G401 (cell line): ENCODE results near the gene COL27A1. TPM values are rescaled to one million over a fixed set of nuclear protein-coding genes. Genes with fewer than 3 reads are reported as not detected.

ENCODE experiments used
- DNase-seq: peaks from one replicate; pipeline ENCODE4 v3.0.0-alpha.2; 2015; ENCODE audit warnings: low spot score
- in situ Hi-C: cut with HindIII; loops from 2 replicates; pipeline ENCODE4 v1.10.0; 2016; ENCODE audit warnings: low sequenced_read_pairs, mixed read lengths
- total RNA-seq: library from RNA; depleted of rRNA; stranded (reverse); fragments of >200 nt; shearing (Covaris generic); gene quantifications from 2 replicates; pipeline ENCODE4 v1.2.3, GENCODE V29; 2014

Gene COL27A1
- total RNA-seq, 1 experiment from 2014 or later: 2.8 TPM

DNA sequence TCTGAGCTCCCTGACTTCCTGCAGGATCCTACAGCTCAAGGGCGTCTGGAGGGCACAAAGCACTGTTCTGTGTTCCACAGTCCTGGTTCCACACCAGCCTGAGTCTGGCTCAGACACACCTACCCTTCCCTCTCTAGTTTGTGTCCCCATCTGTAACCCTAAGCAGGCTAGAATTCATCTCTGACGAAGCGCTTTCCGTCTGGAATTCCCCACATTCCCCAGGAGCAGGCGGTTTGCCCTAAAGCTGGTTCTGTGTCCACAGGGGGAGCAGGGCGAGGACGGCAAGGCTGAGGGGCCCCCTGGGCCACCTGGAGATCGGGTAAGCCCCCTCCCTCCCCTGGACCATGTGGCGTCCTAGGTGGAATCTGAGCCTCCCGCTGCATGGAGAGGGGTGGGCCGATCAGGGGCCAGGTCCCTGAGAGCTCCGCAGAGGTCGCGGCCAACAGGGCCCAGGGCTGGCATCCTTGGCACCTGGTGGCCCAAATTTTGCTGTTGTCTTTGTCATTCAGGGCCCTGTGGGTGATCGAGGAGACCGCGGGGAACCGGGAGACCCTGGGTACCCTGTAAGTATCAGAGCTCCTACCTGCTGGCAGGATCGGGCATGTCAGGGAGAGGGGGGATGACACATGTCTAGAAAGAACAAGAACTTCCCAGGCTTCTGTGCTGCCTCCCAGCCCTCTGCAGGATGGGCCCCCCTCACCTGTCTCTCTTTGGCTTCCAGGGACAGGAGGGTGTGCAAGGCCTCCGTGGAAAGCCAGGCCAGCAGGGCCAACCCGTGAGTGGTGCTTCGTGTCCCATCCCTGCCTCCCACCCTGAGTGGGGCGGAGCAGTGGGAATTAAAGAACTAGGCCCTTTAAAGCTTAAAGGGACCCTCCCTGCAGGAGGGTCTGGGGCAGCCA, 133.1 kb downstream of the COL27A1 start:
- no peak for DNase-seq
- in situ Hi-C loops: no loop called here

DNA sequence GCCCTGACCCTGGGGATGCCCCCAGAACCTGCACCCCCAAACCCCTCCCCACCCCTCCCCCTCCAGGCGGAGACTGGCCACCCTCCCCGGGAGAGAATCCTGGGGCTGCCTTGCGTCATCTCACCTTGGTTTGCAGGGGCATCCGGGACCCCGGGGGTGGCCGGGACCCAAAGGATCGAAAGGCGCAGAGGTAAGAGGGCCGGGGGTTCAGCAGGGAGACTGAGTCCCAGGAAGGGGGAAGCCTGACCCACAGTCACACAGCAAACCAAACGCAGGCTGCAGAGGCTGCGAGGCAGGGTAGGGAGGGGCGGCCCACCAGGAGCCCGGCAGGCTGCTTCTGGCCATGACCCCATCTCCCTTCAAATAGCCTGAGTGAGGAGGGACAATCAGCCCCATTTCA, 133.8 kb downstream of the COL27A1 start:
- in situ Hi-C loops: no loop called here

DNA sequence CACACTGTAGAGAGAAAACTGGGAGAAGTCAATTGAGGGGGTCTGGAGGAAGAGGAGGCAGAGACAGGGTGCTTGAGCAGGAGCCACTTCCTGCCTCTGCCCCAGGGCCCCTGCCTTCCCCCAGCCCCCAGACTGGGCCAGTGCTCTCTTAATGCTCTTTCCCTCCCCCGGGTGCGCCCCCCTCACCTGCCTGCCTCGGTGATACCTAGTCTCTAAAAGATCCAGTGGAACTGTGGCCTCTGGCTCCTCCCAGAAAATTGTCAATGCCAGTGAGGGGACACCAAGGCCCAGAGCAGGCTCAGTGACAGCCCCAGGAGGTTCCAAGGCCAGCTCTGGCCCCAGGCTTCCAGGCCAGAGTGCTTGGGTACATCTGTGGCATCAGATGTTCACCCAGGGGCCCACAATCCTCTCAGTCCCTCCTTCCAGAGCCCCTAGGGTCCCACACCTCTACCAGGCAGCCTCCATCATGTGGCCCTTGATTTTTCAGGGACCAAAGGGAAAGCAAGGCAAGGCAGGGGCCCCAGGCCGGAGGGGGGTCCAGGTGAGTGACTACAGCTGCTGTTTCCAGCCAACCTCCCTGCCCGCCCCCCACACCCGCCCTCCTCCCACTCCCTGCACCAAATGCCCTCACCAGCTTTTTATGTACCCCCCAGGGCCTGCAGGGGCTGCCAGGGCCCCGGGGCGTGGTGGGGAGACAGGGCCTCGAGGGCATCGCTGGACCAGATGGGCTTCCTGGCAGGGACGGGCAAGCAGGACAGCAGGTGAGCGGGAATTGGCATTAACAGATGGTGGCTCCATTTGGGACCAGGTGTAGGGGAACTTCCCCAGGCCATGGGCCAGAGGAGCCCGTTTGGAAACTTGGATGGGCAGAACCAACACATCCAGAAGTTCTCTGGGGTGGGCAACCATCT, 134.5 kb downstream of the COL27A1 start:
- in situ Hi-C loops: no loop called here

More for the DNA sequence above, 133.8 kb downstream of the COL27A1 start:
- no peak for DNase-seq

DNA sequence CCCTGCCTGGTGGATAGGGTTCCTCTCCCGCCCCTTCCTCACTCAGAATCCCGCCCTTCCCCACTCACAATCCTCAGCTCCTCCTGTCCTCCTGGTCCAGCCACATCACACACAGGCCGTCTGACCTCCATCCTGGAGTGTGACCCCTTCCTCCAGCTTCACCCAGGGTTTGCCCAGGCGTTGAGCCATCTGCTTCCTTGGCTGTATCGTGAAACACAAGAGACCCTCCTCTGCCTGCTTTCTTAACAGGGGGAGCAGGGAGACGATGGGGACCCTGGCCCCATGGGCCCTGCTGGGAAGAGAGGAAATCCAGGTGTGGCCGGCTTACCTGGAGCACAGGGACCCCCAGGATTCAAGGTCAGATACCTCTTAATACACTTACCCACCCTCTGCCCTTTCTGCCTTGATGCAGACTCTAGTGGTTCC, 135.2 kb downstream of the COL27A1 start:
- in situ Hi-C loops: no loop called here
- DNase-seq: no peak

More for the DNA sequence above, 134.5 kb downstream of the COL27A1 start:
- peak; percentile 92 for DNase-seq

DNA sequence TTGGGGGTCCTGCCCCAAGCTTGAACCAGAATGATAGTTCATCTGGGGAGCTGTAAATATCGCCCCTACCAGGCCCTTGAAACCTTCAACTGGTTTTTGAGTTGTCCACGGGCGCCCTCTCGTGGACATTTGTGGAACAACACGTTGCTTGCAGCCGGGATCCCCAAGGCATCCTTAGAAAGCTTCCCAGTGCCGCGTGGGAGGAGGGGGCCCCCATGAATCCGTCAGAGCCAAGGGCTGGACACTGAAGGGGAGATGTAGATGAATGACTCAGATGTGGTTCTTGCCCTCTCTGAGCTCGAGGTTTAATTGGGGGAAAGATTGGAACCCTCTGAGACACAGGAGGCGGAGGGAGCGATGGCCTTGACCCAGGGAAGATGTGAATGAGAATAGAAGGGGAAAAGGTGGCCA, 135.7 kb downstream of the COL27A1 start:
- in situ Hi-C loops: no loop called here

DNA sequence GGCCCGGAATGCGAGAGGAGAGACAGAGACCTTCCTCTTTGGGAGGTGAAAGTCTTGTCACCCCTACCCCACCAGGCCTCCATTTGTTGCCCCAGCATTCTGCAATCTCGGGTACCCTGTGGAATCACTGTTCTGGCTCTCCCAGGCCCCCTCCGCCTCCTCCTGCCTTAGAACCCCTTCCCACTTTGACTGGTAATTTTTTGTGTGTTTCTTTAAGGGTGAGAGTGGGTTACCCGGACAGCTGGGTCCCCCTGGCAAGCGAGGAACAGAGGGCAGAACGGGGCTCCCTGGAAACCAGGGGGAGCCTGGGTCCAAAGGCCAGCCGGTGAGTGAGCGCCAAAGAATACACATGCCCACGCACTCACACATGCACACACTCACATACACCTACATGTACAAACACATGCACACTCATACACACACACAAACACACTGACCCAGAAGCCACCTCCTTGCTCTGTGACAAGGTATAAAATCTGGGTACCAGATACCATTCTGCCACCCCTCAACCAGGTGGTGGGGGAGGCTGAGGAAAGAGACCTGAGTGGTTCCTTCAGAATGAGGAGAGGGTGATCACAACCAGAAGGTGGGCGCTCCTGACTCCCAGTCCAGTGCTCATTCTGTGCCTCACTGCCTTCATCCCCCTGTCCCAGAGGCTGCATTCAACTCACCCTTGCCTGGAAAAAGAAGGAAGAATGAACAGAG, 136.7 kb downstream of the COL27A1 start:
- in situ Hi-C loops: no loop called here
- DNase-seq: no peak

More for the DNA sequence above, 135.7 kb downstream of the COL27A1 start:
- peak; percentile 84 for DNase-seq

DNA sequence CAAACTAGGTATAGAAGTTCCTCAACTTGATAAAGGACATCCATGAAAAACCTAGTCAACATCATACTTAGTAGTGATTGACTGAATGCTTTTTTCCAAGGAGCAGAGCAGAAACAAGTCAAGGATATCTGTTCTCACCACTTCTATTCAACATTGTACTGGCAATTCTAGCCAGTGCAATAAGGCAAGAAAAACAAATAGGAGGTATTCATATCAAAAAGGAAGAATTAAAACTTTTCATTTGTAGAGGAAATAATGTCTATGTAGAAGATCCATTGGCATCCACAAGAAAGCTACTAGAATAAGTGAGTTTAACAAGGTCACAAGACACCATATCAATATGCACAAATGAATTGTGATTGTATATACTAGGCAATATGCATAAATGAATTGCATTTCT, 139.3 kb downstream of the COL27A1 start:
- in situ Hi-C loops: no loop called here

DNA sequence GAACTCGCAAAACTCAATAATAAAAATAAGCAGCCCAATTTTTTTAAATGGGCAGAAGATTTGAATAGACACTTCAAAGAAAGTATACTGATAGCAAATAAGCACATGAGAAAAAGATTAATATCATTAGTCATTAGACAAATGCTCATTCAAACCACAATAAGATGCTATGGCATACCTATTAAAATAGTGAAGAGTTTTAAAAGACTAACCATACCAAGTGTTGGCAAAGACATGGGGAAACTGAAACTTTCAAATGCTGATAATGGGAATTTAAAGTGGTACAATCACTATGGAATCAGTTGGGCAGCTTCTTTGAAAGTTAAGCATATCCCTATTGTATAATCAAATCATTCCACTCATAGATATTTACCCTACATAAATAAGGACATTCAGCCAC, 141.0 kb downstream of the COL27A1 start:
- in situ Hi-C loops: no loop called here
- DNase-seq: no peak

More for the DNA sequence above, 139.3 kb downstream of the COL27A1 start:
- no peak for DNase-seq

DNA sequence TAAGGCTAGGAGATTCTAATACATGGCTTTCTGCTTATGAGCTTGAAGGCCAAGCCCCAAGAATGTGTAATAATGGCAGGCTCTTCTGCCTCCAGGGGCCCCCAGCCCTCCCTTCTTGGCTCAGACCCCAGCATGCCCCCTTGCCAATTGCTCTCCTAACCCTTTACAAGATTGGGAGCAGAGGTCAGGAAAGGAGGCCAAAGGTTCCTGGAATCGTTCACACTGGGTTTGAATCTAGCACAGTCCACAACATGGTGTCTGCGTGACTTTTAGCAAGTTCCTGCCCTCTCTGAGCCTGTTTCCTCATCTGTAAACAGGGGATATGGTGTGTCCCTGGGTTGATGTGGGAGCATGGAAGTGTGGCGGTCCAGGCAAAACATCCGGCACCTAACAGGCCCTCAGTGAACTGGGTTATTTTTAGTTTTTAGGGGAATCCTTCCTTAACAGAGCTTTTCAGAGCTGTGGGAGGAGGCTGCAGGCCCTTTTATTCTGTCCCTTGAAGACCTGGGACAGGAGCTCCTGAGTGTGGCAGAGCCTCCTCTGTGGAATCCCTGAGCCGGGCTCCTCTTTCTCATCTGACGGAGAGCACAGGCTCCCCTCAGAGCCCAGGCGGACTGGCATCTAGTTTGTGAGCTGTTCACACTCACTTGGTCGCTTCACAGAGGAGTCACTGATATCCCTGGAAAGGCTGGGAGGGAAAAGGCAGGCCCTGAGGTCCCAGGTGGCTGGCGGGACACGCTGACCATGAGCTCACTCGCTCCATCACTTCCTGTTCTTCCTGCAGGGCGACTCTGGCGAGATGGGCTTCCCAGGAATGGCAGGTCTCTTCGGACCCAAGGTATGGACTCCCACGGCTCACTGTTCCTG, 144.2 kb downstream of the COL27A1 start:
- DNase-seq: no peak
- in situ Hi-C loops: no loop called here

DNA sequence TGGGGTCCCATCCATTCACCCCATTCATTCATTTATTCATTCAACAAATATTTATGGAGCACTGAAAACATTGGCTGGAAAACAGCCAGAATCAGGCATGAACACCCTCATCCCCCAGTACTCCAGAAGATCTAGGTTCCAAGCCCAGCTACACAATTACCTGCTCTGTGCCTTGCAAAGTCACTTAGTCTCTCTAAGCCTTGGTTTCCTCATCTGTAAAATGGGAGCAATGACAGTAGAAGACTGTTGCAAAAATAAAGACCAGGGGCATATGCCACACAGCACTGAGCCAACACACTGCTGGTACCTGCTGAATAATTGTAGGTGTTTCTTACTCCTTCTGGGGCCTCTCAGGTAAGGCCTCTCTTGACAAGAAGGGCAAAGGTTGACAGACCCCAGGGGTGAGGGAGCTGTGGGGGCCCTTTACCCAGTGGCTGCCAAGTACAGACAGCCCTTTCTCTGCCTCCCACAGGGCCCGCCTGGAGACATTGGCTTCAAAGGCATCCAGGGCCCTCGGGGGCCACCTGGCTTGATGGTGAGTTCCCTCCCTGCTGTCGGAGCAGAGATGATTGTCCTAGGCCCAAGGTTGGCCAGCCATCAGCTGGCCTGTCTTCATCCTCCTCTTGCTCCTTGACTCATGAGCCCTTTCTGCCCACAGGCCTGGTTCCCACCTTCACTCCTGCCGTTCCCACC, 145.0 kb downstream of the COL27A1 start:
- in situ Hi-C loops: no loop called here
- DNase-seq: no peak

DNA sequence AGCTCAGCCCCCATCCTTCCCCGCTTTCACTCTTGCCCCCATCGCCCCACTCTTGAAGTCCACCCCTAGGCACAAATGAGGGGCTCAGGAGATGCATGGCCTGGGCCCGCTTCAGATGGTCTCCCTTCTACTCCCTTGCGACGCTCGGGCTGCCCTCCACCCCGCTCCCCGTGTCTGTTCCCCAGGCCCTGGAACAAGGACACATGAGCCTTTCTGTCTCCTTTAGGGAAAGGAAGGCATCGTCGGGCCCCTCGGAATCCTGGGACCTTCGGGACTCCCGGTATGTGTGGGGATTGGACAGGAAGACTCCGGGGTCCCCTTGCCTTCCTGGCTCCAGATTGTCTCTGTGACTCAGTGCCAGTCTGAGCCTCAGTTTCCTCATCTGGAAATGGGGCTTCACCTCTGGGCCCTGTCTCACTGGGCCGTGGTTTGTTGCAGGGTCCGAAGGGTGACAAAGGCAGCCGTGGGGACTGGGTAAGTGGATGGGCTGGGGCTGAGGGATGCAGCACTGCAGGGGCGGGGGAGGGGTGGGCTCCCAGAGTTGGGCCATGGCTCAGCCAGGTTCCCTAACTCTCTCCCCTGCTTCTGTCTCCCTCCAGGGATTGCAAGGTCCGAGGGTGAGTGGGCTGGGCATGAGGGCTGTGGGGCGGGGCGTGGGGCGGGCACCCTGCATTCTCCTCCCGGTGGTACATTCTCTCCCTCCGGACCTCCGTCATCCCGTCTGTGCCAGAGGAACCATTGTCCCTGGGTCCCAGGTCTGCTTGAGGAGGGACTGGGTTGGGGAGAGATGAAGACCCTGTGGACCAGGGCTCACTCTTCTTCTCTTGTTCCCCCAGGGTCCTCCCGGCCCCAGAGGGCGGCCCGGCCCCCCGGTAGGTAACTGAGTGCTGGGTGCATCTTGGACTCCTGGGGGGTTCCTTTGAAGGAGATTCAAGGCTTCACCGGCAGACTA, 145.8 kb downstream of the COL27A1 start:
- in situ Hi-C loops: no loop called here
- DNase-seq: no peak

DNA sequence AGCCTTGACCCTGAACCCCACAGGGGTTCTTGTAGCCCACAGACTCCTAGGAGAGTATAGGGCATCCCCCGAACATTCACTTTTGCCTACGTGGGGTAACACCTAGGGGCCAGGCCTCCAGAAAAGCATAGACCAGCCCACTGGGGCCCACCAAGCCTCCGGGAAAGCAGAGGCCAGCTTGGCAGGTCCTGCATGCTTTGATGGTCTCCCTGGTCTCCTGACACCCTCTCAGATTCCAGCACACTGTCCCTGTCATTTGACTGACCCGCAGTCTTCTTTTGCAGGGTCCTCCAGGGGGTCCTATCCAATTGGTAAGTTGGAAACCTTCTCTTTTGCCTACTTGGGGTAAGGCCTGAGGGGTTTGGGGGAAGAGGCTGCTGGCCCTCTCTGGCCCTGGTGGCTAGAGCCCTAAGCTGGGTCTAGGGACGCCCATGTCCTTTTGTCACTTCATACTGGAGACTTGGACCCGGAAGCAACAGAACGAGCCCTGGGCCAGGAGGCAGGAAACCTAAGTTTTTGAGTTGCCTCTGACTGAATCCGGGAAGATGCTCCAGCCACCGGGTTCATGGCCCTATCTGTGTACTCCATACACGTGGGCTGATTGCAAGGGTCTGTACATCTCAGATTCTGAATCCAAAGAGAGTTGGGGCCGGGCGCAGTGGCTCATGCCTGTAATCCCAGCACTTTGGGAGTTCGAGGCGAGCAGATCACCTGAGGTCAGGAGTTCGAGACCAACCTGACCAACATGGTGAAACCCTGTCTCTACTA, 146.6 kb downstream of the COL27A1 start:
- DNase-seq: no peak
- in situ Hi-C loops: no loop called here

DNA sequence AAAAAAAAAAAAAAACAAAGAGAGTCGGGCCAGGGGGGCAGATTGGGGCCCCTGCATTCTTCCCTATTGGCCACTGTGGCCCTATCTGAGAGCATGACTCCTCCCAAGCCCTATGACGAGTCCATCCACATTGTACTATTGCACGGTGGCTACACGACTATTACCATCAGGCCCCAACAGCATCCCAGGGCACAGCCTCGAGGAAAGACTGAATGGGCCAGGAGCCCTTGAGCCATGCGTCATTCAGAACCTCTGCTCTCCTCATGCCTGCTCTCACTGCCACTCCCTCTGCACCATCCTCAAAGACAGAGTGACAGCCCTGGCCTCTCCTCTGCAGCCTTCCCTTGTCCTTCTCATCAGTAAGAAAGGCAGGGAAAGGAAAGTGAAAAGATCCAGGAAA, 147.4 kb downstream of the COL27A1 start:
- in situ Hi-C loops: no loop called here
- DNase-seq: no peak

DNA sequence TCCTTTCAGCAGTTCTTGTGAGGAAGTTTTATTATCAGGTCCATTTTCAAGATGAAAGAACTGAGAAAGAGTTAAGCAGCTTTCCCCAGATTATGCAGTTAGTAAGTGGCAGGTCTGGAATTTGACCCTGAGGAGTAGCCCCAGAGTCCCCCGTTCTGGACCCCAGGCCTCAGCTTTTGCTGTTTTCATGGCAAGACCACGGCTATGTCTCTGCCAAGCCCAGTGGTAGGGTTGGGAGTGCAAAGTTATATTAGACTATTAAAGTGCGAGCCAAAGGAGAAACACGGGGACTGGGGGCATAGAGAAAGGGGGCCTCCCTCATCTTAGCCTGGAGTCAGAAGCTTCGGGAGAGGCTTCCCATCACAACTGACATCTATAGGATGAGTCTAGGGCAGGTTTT, 148.2 kb downstream of the COL27A1 start:
- DNase-seq: no peak
- in situ Hi-C loops: no loop called here

DNA sequence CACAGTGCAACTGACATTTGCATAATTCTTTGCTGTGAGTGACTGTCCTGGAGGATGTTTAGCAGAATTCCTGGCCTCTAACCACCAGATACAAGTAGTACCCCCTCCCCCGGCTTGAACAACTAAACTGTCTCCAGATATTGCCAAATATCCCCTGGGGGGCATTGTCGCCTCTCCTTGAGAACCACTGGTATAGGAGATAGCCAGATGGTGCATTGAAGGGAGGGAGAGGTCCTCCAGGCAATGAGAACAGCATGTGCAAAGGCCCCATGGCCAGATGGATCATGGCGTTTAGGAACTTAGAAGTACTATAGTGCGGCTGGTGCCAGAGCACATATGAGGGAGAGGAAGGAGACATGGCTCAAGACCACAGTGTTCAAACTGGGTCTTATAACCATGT, 148.6 kb downstream of the COL27A1 start:
- no peak for DNase-seq
- in situ Hi-C loops: no loop called here
